ENCODE results near the gene ZSWIM8.

The ZSWIM8 gene

GRCh38 chr10:73812657-73813056 lies 27.3 kb downstream of the ZSWIM8 start:
- TF ChIP-seq FOXP2 (optimal IDR thresholded peaks at IDR 0.05; ENCODE audit: borderline replicate concordance, extremely low read depth, extremely low read length, insufficient read depth), result no peak
- no peak for TF ChIP-seq SIN3A (IDR thresholded peaks at IDR 0.05; ENCODE audit: borderline replicate concordance, insufficient read depth, low read length)
- TF ChIP-seq REST (IDR thresholded peaks at IDR 0.05; ENCODE audit: insufficient read depth in 1 of 2, low read depth in 2 of 2, low read length in 2 of 2), result no peak
- TF ChIP-seq TAF1 (IDR thresholded peaks at IDR 0.05; ENCODE audit: borderline replicate concordance, insufficient read depth, low read length), result no peak

- no peak for TF ChIP-seq POLR2AphosphoS5 (IDR thresholded peaks at IDR 0.05; ENCODE audit: low read depth, low read length)
These were observed 27.9 kb downstream of the ZSWIM8 start for GRCh38 chr10:73813333-73813732.

- TF ChIP-seq REST (IDR thresholded peaks at IDR 0.05; ENCODE audit: insufficient read depth in 1 of 2, low read depth in 2 of 2, low read length in 2 of 2), result no peak
- TF ChIP-seq SIN3A (IDR thresholded peaks at IDR 0.05; ENCODE audit: borderline replicate concordance, insufficient read depth, low read length), result no peak
- no peak for TF ChIP-seq FOXP2 (optimal IDR thresholded peaks at IDR 0.05; ENCODE audit: borderline replicate concordance, extremely low read depth, extremely low read length, insufficient read depth)
- no peak for TF ChIP-seq POLR2AphosphoS5 (IDR thresholded peaks at IDR 0.05; ENCODE audit: low read depth, low read length)
These were observed 29.0 kb downstream of the ZSWIM8 start for GRCh38 chr10:73814276-73814895.

DNA sequence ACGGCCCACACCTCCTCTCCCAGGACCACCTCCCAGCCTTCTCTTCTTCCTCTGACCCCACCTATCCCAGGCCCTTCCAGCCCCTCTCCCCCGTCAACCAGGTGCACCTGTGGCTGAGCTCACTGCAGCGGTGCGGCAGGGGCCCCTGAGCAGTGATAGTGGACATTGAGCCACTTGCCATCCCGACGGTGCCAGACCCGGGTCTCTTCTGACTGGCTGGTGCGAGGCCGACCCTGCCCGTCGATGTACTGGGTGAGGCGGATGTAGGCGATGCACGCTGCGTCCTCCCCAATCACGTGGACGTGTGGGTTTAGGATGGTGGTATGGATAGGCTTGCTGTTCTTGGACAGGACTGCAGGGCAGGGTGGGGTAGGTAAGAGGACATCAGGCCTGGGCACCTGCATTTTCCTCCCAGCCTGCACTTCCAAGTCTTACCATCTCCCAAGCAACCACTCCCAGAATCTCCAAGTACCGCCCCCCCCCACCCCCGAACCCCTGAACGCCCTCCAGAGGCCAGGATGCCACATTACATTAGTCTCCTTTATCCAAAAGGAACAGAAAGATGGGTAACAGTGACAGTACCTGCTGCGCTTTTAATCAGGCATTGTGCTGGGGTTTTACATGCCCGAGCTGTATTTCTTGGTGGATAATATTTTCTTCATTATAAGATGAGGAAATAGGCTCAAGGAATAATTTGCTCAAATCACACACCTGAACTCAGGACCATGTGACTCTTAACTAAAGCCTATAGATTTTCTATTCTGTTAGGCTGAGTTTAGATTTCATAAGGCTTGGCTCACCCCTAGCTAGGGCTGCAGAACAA lies 29.7 kb downstream of the ZSWIM8 start:
- TF ChIP-seq REST (IDR thresholded peaks at IDR 0.05; ENCODE audit: insufficient read depth in 1 of 2, low read depth in 2 of 2, low read length in 2 of 2), result no peak
- TF ChIP-seq POLR2AphosphoS5 (IDR thresholded peaks at IDR 0.05; ENCODE audit: low read depth, low read length), result no peak
- no peak for TF ChIP-seq SIN3A (IDR thresholded peaks at IDR 0.05; ENCODE audit: borderline replicate concordance, insufficient read depth, low read length)
- no peak for TF ChIP-seq FOXP2 (optimal IDR thresholded peaks at IDR 0.05; ENCODE audit: borderline replicate concordance, extremely low read depth, extremely low read length, insufficient read depth)
- no peak for TF ChIP-seq TAF1 (IDR thresholded peaks at IDR 0.05; ENCODE audit: borderline replicate concordance, insufficient read depth, low read length)

GRCh38 chr10:73815719-73816030 lies 30.3 kb downstream of the ZSWIM8 start:
- TF ChIP-seq SIN3A (IDR thresholded peaks at IDR 0.05; ENCODE audit: borderline replicate concordance, insufficient read depth, low read length), result no peak
- no peak for TF ChIP-seq POLR2AphosphoS5 (IDR thresholded peaks at IDR 0.05; ENCODE audit: low read depth, low read length)
- no peak for TF ChIP-seq REST (IDR thresholded peaks at IDR 0.05; ENCODE audit: insufficient read depth in 1 of 2, low read depth in 2 of 2, low read length in 2 of 2)
- TF ChIP-seq TAF1 (IDR thresholded peaks at IDR 0.05; ENCODE audit: borderline replicate concordance, insufficient read depth, low read length), result no peak
- TF ChIP-seq FOXP2 (optimal IDR thresholded peaks at IDR 0.05; ENCODE audit: borderline replicate concordance, extremely low read depth, extremely low read length, insufficient read depth), result no peak

Data from PFSK-1 (cell line).